RWPE1 (cell line): Measurements from ENCODE around the gene CDIPT.
"Not testable (repeated sequence)": the region's sequence is repeated elsewhere in the genome, so short reads cannot be mapped to it uniquely, and the experiment has no call there.

Source experiments
- CTCF ChIA-PET: fragments of 350-600 bp; sonication (Branson Sonifier 250); formaldehyde crosslinking; extraction: SDS; loops from one replicate; lab custom pipeline; 2021; lab: Yijun Ruan, JAX
- POLR2A ChIA-PET: fragments of 400-600 bp; formaldehyde crosslinking; extraction: SDS; loops from one replicate; lab custom pipeline; 2020; ENCODE audit warnings: antibody characterized with exemption; ENCODE audit not compliant: low non-redundant PET; lab: Yijun Ruan, JAX
- DNase-seq: peaks from one replicate; pipeline ENCODE4 v3.0.0; 2012; ENCODE audit warnings: low spot score
- H3K27ac ChIP-seq: fragments of 450-650 bp; 2 replicates; pipeline ENCODE4 v1.5.1; 2017
- TF ChIP-seq, protein P1 (sequence below): fragments of 450-650 bp; conservative IDR thresholded peaks from 2 replicates; pipeline ENCODE4 v1.5.1; 2017; ENCODE audit warnings: low read depth, mild to moderate bottlenecking

Gene CDIPT, protein sequence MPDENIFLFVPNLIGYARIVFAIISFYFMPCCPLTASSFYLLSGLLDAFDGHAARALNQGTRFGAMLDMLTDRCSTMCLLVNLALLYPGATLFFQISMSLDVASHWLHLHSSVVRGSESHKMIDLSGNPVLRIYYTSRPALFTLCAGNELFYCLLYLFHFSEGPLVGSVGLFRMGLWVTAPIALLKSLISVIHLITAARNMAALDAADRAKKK

GRCh38 chr16:29862884-29863668, at the start of gene CDIPT:
CDIPT (minus strand) TSS chr16:29863226; CDS start chr16:29862857, 369 bp downstream.
- DNase-seq = peak; percentile 93
- ChIA-PET POLR2A (interaction anchor here (0.6 to 0.7 kb wide), 2 partner anchors 8 to 171 kb away, joined by 3 read pairs; no protein-coding TSS in a partner anchor), CTCF (interaction anchor here (0.5 to 0.8 kb wide), 2 partner anchors 42 to 131 kb away, joined by 3 read pairs; no protein-coding TSS in a partner anchor)
- peak within 1 kb of the TSS; percentile 85 for H3K27ac ChIP-seq
- TF ChIP-seq, protein P1, sequence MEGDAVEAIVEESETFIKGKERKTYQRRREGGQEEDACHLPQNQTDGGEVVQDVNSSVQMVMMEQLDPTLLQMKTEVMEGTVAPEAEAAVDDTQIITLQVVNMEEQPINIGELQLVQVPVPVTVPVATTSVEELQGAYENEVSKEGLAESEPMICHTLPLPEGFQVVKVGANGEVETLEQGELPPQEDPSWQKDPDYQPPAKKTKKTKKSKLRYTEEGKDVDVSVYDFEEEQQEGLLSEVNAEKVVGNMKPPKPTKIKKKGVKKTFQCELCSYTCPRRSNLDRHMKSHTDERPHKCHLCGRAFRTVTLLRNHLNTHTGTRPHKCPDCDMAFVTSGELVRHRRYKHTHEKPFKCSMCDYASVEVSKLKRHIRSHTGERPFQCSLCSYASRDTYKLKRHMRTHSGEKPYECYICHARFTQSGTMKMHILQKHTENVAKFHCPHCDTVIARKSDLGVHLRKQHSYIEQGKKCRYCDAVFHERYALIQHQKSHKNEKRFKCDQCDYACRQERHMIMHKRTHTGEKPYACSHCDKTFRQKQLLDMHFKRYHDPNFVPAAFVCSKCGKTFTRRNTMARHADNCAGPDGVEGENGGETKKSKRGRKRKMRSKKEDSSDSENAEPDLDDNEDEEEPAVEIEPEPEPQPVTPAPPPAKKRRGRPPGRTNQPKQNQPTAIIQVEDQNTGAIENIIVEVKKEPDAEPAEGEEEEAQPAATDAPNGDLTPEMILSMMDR = peak; percentile 82

DNA sequence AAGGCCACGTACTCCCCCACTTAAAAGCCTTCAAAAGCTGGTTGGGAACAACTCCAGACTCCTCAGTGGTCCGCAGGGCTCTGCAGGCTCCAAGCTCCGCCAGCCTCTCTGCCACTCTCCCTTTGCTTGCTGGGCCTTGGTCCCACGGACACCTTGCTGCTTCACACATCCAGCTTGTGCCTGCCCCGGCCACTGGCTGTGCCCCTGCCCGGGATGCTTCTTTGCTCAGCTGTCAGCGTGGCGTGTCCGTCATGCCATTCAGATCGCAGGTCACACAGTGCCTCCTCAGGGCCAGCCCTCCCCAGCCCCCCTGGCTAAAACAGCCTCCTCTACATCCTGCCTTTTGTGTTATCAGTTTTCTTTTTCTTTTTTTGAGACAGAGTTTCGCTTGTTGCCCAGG, 49.1 kb upstream of the CDIPT start:
- DNase-seq = no peak
- CTCF ChIA-PET = interaction anchor here (0.5 to 0.9 kb wide), 2 partner anchors 77 to 89 kb away, joined by 3 to 4 read pairs; no protein-coding TSS in a partner anchor
- TF ChIP-seq, protein P1 = no peak
- no peak overlapping the region for H3K27ac ChIP-seq
- POLR2A ChIA-PET = interaction anchor here (1.0 kb wide), 1 partner anchor 13 kb away, joined by 4 read pairs; the partner anchor contains the start of gene SEZ6L2

- CTCF ChIA-PET = no interaction called here
- no peak overlapping the region for H3K27ac ChIP-seq
- POLR2A ChIA-PET = interaction anchor here (1.0 kb wide), 1 partner anchor 12 kb away, joined by 4 read pairs; the partner anchor contains the start of gene SEZ6L2
- TF ChIP-seq, protein P1 = no peak
- no peak for DNase-seq
These were observed 48.6 kb upstream of the CDIPT start for GRCh38 chr16:29911676-29912010.

GRCh38 chr16:29910819-29911675, 48.0 kb upstream of the CDIPT start:
- POLR2A ChIA-PET = interaction anchor here (1.0 kb wide), 1 partner anchor 11 kb away, joined by 4 read pairs; the partner anchor contains the start of gene SEZ6L2
- TF ChIP-seq, protein P1 = no peak
- no peak overlapping the region for H3K27ac ChIP-seq
- CTCF ChIA-PET = interaction anchor here (0.6 to 0.7 kb wide), 2 partner anchors 50 to 121 kb away, joined by 3 read pairs; no protein-coding TSS in a partner anchor
- DNase-seq = no peak

DNA sequence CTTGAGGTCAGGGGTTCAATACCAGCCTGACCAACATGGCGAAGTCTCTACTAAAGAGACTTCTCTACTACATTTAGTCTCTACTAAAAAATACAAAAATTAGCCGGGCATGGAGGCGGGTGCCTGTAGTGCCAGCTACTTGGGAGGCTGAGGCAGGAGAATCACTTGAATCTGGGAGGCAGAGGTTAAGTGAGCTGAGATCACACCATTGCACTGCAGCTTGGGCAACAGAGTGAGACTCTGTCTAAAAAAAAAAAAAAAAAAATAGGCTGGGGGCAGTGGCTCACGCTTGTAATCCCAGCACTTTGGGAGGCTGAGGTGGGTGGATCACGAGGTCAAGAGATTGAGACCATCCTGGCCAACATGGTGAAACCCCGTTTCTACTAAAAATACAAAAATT, 46.8 kb upstream of the CDIPT start:
- DNase-seq, H3K27ac ChIP-seq, POLR2A ChIA-PET: not testable (repeated sequence)
- CTCF ChIA-PET = interaction anchor here (0.6 kb wide), 1 partner anchor 19 kb away, joined by 3 read pairs; no protein-coding TSS in a partner anchor

GRCh38 chr16:29909391-29909790, 46.4 kb upstream of the CDIPT start:
- POLR2A ChIA-PET = no interaction called here

More at GRCh38 chr16:29909391-29909790, 46.4 kb upstream of the CDIPT start:
- no peak overlapping the region for H3K27ac ChIP-seq
- DNase-seq = no peak
- TF ChIP-seq, protein P1 = no peak
- CTCF ChIA-PET = no interaction called here
